Neural progenitor cell (in vitro differentiated cells): Measurements from ENCODE around the gene ARL3.

Source experiments
- EZH2 ChIP-seq: fragments of 200-600 bp; sonication (generic); IDR thresholded peaks from 2 replicates; pipeline ENCODE4 v1.6.1; 2017; ENCODE audit warnings: antibody characterized with exemption, mild to moderate bottlenecking, moderate library complexity
- EZH2phosphoT487 ChIP-seq: fragments of 200-600 bp; sonication (generic); IDR thresholded peaks from 2 replicates; pipeline ENCODE4 v1.6.1; 2017; ENCODE audit warnings: antibody characterized with exemption
- TF ChIP-seq, protein P1 (sequence below): fragments of 200-600 bp; sonication (generic); IDR thresholded peaks from 2 replicates; pipeline ENCODE4 v1.5.1; 2017; ENCODE audit warnings: antibody characterized with exemption, mild to moderate bottlenecking

- TF ChIP-seq, protein P1, sequence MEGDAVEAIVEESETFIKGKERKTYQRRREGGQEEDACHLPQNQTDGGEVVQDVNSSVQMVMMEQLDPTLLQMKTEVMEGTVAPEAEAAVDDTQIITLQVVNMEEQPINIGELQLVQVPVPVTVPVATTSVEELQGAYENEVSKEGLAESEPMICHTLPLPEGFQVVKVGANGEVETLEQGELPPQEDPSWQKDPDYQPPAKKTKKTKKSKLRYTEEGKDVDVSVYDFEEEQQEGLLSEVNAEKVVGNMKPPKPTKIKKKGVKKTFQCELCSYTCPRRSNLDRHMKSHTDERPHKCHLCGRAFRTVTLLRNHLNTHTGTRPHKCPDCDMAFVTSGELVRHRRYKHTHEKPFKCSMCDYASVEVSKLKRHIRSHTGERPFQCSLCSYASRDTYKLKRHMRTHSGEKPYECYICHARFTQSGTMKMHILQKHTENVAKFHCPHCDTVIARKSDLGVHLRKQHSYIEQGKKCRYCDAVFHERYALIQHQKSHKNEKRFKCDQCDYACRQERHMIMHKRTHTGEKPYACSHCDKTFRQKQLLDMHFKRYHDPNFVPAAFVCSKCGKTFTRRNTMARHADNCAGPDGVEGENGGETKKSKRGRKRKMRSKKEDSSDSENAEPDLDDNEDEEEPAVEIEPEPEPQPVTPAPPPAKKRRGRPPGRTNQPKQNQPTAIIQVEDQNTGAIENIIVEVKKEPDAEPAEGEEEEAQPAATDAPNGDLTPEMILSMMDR, result no peak
- TF ChIP-seq EZH2 (no peak), EZH2phosphoT487 (no peak)
Measured at GRCh38 chr10:102679596-102679995, 34.6 kb downstream of the ARL3 start.
